ENCODE data around the gene BBX.

DNA sequence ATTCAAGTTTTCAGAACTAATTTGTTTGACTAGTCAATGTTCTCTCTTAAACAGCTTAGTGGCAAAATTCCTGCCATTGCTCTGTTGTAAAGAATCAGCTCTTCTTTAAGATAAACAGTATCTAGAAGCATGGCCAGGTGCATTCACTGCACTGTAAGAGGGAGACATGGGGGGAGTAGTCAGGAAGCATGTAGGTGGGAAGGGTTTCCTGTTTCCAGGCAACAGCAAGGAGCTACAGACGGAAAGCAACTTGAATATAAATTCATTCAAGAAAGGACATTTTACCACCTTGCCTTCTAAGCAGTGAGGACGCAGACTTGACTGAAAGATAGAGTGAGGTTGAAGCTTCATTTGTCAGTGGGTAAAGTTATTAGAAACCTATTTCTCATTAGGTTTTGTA is 55.3 kb downstream of the BBX start:
- no peak for TF ChIP-seq POLR2A (IDR thresholded peaks at IDR 0.05; ENCODE audit: low read length)
- TF ChIP-seq GATA1 (IDR thresholded peaks at IDR 0.05; ENCODE audit: low read depth, low read length), result no peak
